ENCODE results near the gene PANX2. TPM values are rescaled to one million over a fixed set of nuclear protein-coding genes. Genes with fewer than 3 reads are reported as not detected.
"Not testable (repeated sequence)": the region's sequence is repeated elsewhere in the genome, so short reads cannot be mapped to it uniquely, and the experiment has no call there.

PANX2 gene
- polyA plus RNA-seq, 4 donors: 0.76 to 2.2 (median 1.5) TPM

- DNase-seq (ENCODE audit: low read depth in 4 of 4, low spot score in 3 of 4): not testable (repeated sequence)
These were observed 1.9 kb upstream of the PANX2 start for GRCh38 chr22:50168490-50169180.

- no peak for DNase-seq (ENCODE audit: low read depth in 4 of 4, low spot score in 3 of 4)
These were observed 1.3 kb upstream of the PANX2 start for GRCh38 chr22:50169181-50169759.

DNA sequence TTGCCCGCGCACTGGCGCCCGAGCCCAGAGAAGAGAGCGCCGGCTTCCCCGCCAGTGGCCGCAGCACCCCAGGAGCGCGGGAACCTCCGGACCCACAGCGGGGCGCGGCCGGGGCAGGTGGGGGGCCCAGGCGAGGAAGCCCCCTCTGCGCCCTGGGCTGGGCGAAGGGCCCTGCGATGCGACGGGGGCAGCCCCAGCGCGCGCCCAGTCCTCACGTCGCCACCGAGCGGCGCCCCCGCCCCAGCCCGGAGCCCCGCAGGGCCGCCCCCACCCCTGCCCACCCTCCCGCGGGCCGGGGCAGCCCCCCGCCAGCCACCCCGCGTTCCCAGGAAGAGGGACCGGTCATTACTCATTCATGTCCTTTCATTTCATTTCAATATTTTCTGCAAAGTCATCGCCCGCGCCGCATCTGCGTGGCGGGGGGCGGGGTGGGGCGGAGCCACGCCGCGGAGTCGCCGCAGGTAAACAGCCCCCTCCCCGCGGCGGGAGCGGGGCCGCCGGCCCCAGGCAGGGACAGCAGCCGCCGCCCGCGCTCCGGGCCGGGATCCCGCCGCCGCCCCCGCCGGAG lies 673 bp upstream of the PANX2 start:
- DNase-seq (ENCODE audit: low read depth in 4 of 4, low spot score in 3 of 4): no peak

DNA sequence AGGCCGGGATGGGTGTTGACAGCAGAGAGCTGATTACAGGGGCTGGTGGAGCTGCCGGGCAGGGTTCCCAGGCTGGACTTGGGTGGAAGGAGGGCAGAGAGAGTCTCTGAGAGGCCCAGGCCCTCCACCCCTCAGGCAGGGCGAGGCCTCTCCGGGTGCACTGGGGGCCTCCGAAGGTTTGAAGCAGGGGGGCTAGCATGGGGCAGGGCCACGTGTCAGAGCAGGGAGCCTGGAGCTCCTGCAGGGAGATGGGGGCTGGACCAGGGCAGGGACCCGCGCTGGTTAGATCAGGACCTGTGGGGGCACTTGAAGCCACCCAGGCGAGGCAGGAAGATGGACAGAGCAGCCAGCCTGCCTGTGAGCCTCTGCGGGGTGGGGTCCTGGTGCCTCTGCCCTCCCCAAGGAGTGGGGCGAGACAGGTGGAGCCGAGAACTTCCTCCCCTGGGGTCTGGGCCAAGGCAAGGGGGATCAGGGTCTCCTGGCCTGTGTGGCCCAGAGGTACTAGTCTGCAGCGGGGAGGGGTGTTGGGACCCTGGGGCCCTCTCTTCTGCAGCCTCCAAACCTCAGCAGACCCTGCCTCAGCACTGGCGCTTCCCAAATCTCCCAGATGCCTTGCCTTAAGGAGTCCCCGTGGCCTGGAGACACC lies 911 bp downstream of the PANX2 start:
- DNase-seq (ENCODE audit: low read depth in 4 of 4, low spot score in 3 of 4): no peak

GRCh38 chr22:50171965-50172421 lies 1.5 kb downstream of the PANX2 start:
- DNase-seq (ENCODE audit: low read depth in 4 of 4, low spot score in 3 of 4): no peak

DNA sequence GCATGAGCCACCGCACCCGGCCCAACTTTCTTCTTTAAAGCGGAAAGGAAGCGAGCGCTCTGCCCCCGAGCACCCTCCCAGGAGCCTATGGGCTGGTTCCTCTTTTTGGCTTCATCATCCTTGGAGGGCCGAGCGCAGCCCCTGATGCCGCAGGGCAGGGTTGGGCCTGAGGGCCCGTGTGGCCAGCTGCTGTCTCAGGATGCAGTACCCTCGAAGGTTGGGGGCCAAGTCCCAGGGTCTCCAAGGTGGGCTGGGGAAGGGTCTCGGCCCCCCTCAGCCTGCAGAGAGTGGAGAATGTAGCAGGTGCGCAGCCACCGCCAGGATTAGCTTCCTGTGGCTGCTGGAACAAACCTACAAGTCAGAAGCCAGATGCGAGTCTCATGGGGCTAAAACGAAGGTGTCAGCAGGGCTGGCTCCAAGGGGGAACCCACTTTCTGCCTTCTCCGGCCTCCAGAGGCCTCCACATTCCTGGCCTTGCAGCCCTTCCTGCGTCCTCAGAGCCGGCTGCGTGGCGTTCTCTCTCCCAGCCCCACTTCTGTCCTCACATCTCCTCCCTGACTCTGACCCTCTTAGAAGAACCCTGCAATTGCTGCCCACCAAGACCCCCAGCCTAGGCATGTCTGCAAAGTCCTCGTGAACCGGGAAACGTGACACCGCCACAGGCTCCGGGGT lies 2.9 kb downstream of the PANX2 start:
- no peak for DNase-seq (ENCODE audit: low read depth in 4 of 4, low spot score in 3 of 4)

- DNase-seq (ENCODE audit: low read depth in 4 of 4, low spot score in 3 of 4): no peak
These were observed 3.4 kb downstream of the PANX2 start for GRCh38 chr22:50173983-50174355.

DNA sequence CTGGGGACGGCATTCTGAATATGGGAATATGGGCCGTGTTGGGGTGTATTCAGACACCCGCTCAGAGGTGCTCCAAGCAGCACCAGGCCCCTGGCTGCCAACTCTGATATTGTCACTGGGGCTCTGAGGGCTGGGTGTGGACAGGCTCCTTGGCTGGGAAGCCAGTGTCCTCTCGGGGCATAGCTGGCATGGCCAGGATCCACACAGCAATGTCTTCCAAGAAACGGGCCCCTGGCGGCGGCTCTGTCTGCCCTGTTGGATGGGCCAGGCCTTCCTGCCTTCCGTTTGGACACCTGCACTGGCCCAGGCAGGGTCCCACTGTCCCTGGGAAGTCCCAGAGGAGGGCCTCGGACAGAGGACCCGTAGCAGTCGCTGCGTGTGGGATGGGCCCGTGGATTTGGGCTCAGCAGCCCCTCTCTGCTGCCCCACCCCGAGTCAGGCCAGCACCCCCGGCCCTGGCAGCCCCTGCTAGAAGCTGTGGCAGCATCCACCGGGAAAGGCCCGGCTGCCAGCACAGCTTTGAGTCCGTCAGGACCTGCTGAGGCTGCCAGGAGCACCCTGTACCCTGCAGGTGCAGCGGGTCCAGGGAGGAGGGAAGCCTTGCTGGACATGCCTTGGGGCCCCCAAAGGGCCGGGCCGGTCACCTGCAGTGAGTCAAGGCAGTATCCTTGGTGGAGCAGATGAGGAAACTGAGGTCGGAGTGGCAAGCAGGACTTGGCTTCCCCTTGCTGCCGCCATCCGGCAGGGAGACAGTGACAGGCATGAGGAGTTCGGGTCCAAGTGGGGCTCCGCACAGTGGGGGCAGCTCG lies 4.1 kb downstream of the PANX2 start:
- DNase-seq (ENCODE audit: low read depth in 4 of 4, low spot score in 3 of 4): no peak

GRCh38 chr22:50175191-50175461 lies 4.6 kb downstream of the PANX2 start:
- DNase-seq (ENCODE audit: low read depth in 4 of 4, low spot score in 3 of 4): no peak

- no peak for DNase-seq (ENCODE audit: low read depth in 4 of 4, low spot score in 3 of 4)
These were observed 5.7 kb downstream of the PANX2 start for GRCh38 chr22:50175921-50176849.

- no peak for DNase-seq (ENCODE audit: low read depth in 4 of 4, low spot score in 3 of 4)
These were observed 6.5 kb downstream of the PANX2 start for GRCh38 chr22:50176850-50177536.

DNA sequence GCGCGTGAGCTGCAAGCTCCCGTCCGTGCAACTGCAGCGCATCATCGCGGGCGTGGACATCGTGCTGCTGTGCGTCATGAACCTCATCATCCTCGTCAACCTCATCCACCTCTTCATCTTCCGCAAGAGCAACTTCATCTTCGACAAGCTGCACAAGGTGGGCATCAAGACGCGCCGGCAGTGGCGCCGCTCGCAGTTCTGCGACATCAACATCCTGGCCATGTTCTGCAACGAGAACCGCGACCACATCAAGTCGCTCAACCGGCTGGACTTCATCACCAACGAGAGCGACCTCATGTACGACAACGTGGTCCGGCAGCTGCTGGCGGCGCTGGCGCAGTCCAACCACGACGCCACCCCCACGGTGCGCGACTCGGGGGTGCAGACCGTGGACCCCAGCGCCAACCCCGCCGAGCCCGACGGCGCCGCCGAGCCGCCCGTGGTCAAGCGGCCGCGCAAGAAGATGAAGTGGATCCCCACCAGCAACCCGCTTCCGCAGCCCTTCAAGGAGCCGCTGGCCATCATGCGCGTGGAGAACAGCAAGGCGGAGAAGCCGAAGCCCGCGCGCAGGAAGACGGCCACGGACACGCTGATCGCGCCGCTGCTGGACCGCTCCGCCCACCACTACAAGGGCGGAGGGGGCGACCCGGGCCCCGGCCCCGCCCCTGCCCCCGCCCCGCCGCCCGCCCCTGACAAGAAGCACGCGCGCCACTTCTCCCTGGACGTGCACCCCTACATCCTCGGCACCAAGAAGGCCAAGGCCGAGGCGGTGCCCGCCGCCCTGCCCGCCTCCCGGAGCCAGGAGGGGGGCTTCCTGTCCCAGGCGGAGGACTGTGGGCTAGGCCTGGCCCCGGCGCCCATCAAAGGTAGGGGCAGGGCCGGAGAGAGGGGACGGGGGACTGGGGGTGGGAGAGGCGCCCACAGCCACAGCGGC lies 7.3 kb downstream of the PANX2 start:
- DNase-seq (ENCODE audit: low read depth in 4 of 4, low spot score in 3 of 4): no peak

- no peak for DNase-seq (ENCODE audit: low read depth in 4 of 4, low spot score in 3 of 4)
These were observed 7.9 kb downstream of the PANX2 start for GRCh38 chr22:50178471-50178864.

DNA sequence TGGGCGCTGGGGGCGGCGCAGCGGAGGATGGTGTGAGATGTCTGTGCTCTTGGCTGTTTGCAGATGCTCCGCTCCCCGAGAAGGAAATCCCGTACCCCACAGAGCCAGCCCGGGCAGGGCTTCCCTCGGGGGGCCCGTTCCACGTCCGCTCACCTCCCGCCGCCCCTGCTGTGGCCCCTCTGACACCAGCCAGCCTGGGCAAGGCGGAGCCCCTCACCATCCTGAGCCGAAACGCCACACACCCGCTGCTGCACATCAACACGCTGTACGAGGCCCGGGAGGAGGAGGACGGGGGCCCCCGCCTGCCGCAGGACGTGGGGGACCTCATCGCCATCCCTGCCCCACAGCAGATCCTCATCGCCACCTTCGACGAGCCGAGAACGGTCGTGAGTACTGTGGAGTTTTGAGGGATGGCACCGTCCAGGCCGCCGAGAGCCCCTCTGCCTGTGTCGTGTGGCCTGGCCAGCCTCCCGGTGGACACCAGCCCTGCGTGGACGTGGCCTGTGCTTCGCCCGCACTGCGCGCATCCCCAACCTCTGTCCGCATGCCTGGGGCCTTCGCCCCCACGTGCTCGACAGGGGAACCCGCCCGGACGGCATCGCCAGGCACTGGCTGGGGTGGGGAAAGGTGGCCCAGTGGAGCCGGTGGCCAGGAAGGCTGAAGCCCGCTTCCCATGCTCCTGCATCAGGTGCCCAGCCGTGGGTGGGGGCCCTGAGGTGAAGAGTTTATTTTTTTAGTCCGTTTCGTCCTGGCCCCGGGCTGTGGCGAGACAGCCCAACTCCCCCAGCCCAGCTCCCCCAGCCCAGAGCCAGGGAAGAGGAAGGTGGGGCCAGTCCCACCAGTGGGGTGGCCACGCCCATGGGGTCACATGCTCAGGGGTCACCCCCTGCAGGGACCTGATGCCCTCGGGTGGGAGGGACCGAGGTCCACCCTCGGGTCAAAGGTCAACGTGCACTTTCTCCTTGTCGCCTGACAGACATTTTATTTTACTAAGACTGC lies 8.6 kb downstream of the PANX2 start:
- DNase-seq (ENCODE audit: low read depth in 4 of 4, low spot score in 3 of 4): no peak

DNA sequence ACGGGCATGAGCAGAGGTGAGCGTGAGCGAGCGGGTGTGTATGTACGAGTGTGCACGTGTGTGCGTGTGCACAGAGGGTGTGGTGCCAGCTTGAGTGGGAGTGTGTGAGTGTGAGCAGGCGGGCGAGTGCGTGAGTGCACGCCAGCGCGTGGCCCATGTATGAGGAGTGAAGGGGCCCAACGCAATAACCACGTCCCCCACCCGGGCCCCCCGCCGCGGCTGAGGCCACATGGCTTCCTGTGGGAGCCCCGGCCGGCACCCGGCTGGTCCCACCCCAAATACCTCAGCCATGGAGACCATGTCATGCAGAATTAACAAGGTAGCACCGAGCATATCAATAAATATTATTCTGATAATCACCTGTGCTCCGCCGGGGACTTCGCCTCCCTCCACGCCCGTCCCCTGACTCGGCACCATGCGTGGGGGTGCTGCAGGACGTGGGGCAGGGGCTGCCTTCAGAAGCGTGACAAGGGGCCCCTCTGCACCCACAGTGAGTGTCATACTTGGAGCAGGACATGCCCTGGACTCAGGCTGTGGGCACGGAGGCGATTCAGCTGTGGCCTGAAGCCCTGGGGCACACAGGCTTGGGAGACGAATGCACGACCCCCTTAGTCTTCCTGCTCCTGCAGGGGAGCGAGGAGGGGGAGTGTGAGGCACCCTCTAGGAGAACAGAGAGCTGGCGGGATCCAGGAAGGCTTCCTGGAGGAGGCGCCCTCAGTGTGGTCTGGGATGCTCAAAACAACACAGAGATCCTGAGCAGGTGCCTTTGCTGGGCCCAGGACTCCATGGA lies 9.6 kb downstream of the PANX2 start:
- no peak for DNase-seq (ENCODE audit: low read depth in 4 of 4, low spot score in 3 of 4)
